Stimulated activated CD8-positive, alpha-beta memory T cell treated with anti-CD3 and anti-CD28 coated beads, Interleukin-12 subunit alpha, Interleukin-12 subunit beta, amount 100 ng/mL, for 4 hours (primary cell): ENCODE measurements around the gene ABI2.

Source experiments
- DNase-seq: peaks from one replicate; pipeline ENCODE4 v3.0.0-alpha.2; 2020; ENCODE audit warnings: low read depth

ABI2 gene

GRCh38 chr2:203431391-203432185, 103.4 kb downstream of the ABI2 start:
- no peak for DNase-seq

- no peak for DNase-seq
These were observed 104.6 kb downstream of the ABI2 start for GRCh38 chr2:203432811-203433210.

- no peak for DNase-seq
These were observed 108.3 kb downstream of the ABI2 start for GRCh38 chr2:203436496-203436895.

- no peak for DNase-seq
These were observed 109.3 kb downstream of the ABI2 start for GRCh38 chr2:203437511-203437910.

GRCh38 chr2:203438528-203438927, 110.3 kb downstream of the ABI2 start:
- no peak for DNase-seq

- no peak for DNase-seq
These were observed 112.5 kb downstream of the ABI2 start for GRCh38 chr2:203440671-203441070.

- DNase-seq: no peak
These were observed 113.3 kb downstream of the ABI2 start for GRCh38 chr2:203441463-203441862.

- DNase-seq: no peak
These were observed 114.3 kb downstream of the ABI2 start for GRCh38 chr2:203442463-203442862.

- DNase-seq: no peak
These were observed 116.5 kb downstream of the ABI2 start for GRCh38 chr2:203444738-203445137.

- no peak for DNase-seq
These were observed 117.9 kb downstream of the ABI2 start for GRCh38 chr2:203446071-203446481.

GRCh38 chr2:203446780-203447179, 118.6 kb downstream of the ABI2 start:
- no peak for DNase-seq

- no peak for DNase-seq
These were observed 122.4 kb downstream of the ABI2 start for GRCh38 chr2:203450561-203450960.

- no peak for DNase-seq
These were observed 122.8 kb downstream of the ABI2 start for GRCh38 chr2:203451011-203451410.

- no peak for DNase-seq
These were observed 123.5 kb downstream of the ABI2 start for GRCh38 chr2:203451689-203452088.

- no peak for DNase-seq
These were observed 125.8 kb downstream of the ABI2 start for GRCh38 chr2:203453858-203454451.

GRCh38 chr2:203455209-203455608, 127.0 kb downstream of the ABI2 start:
- no peak for DNase-seq

- no peak for DNase-seq
These were observed 133.6 kb downstream of the ABI2 start for GRCh38 chr2:203461746-203462145.

GRCh38 chr2:203462308-203462707, 134.1 kb downstream of the ABI2 start:
- no peak for DNase-seq

GRCh38 chr2:203463266-203463678, 135.1 kb downstream of the ABI2 start:
- DNase-seq: no peak

GRCh38 chr2:203469546-203469945, 141.4 kb downstream of the ABI2 start:
- DNase-seq: no peak

- no peak for DNase-seq
These were observed 142.2 kb downstream of the ABI2 start for GRCh38 chr2:203470371-203470770.

GRCh38 chr2:203471323-203471722, 143.1 kb downstream of the ABI2 start:
- no peak for DNase-seq

GRCh38 chr2:203476881-203477280, 148.7 kb downstream of the ABI2 start:
- DNase-seq: no peak

- DNase-seq: no peak
These were observed 152.4 kb downstream of the ABI2 start for GRCh38 chr2:203480623-203481022.
